Astrocyte (in vitro differentiated cells and primary cell): ENCODE measurements around the gene PLEKHG3.

Experiments
- EZH2 ChIP-seq: IDR thresholded peaks from 2 replicates; pipeline ENCODE4 v1.6.1; 2012; ENCODE audit warnings: mild to moderate bottlenecking, low read length, inconsistent platforms; ENCODE audit not compliant: insufficient read depth
- TF ChIP-seq, protein P1 (sequence below): IDR thresholded peaks from 2 replicates; pipeline ENCODE4 v1.5.1; 2011; ENCODE audit warnings: low read depth, mild to moderate bottlenecking, inconsistent platforms, low read length, moderate library complexity; ENCODE audit not compliant: insufficient read depth

DNA sequence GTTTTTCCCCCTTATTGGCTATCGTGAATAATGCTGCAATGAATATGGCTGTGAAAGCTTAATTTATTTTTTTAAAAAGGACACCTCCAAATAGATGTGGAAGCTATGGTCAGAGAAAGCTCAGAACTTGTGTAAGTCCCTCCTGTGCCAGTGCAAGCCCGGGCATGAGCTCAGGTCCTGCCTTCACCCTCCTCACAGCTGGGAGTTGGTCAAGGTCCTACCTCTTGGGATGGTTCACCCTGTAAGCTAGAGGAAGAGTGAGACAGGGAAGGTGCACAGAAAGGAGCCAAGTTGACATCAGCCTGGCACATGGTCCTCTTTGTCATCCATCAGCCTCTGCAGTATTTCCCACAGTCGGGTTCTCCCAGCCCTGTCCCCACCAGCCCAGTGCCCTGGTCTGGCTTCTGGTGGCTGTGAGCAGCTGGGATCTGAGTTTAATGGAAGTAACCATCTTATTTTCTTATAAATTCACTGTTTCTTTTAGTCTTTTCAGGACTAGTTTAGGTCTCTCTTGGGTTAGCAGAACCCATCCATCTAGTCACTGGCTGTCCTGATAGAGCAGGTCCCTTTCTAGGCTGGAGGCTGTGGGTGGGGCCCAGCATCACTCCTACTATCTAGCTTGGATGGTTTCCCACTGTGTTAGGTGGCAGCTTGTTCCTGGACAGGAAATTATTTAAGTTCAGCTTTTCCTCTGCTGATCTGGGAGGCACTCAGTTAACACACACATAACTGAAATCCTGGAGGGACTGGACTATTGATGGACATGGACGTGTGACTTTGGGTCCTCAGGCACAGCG, 11.8 kb upstream of the PLEKHG3 start:
- TF ChIP-seq, protein P1, sequence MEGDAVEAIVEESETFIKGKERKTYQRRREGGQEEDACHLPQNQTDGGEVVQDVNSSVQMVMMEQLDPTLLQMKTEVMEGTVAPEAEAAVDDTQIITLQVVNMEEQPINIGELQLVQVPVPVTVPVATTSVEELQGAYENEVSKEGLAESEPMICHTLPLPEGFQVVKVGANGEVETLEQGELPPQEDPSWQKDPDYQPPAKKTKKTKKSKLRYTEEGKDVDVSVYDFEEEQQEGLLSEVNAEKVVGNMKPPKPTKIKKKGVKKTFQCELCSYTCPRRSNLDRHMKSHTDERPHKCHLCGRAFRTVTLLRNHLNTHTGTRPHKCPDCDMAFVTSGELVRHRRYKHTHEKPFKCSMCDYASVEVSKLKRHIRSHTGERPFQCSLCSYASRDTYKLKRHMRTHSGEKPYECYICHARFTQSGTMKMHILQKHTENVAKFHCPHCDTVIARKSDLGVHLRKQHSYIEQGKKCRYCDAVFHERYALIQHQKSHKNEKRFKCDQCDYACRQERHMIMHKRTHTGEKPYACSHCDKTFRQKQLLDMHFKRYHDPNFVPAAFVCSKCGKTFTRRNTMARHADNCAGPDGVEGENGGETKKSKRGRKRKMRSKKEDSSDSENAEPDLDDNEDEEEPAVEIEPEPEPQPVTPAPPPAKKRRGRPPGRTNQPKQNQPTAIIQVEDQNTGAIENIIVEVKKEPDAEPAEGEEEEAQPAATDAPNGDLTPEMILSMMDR = no peak
- no peak for TF ChIP-seq EZH2
